WTC11 (cell line): ENCODE data around the gene IQGAP2.

Experiments used
- CTCF ChIP-seq: fragments of 200-600 bp; IDR thresholded peaks from 2 replicates; pipeline ENCODE4 v1.8.0; 2022; ENCODE audit warnings: antibody characterized with exemption
- ETV6 ChIP-seq: sonication (generic); formaldehyde crosslinking; IDR thresholded peaks from 2 replicates; pipeline ENCODE4 v1.8.1; 2022; ENCODE audit warnings: mild to moderate bottlenecking, missing genetic modification reagents
- FOXP1 ChIP-seq: sonication (generic); formaldehyde crosslinking; IDR thresholded peaks from 2 replicates; pipeline ENCODE4 v1.8.0; 2022; ENCODE audit warnings: missing genetic modification reagents, mild to moderate bottlenecking, moderate library complexity, borderline replicate concordance
- GABPB1 ChIP-seq: sonication (generic); formaldehyde crosslinking; IDR thresholded peaks from 2 replicates; pipeline ENCODE4 v1.8.1; 2023; ENCODE audit warnings: mild to moderate bottlenecking, missing genetic modification reagents
- JUN ChIP-seq: sonication (generic); formaldehyde crosslinking; IDR thresholded peaks from 2 replicates; pipeline ENCODE4 v1.8.0; 2023; ENCODE audit warnings: mild to moderate bottlenecking, missing genetic modification reagents
- MAX ChIP-seq: sonication (generic); formaldehyde crosslinking; IDR thresholded peaks from 2 replicates; pipeline ENCODE4 v1.8.0; 2022; ENCODE audit warnings: mild to moderate bottlenecking, missing genetic modification reagents
- SMAD3 ChIP-seq: sonication (generic); formaldehyde crosslinking; IDR thresholded peaks from 2 replicates; pipeline ENCODE4 v1.8.0; 2022; ENCODE audit warnings: missing genetic modification reagents, mild to moderate bottlenecking, borderline replicate concordance
- ZNF396 ChIP-seq: fragments of 250-450 bp; sonication (Bioruptor Pico); IDR thresholded peaks from 2 replicates; pipeline ENCODE4 v1.8.0; 2021; ENCODE audit warnings: mild to moderate bottlenecking, moderate library complexity, borderline replicate concordance
- ZSCAN18 ChIP-seq: fragments of 250-450 bp; sonication (Bioruptor Pico); IDR thresholded peaks from 2 replicates; pipeline ENCODE4 v2.1.2; 2022; ENCODE audit warnings: mild to moderate bottlenecking, moderate library complexity

GRCh38 chr5:76494201-76494600 is 91.1 kb downstream of the IQGAP2 start:
- no peak for TF ChIP-seq CTCF
- no peak for TF ChIP-seq JUN
- TF ChIP-seq SMAD3 = no peak
- TF ChIP-seq GABPB1 (CRISPR knock-in tag) = no peak
- TF ChIP-seq MAX (CRISPR knock-in tag) = no peak
- TF ChIP-seq ETV6 (CRISPR knock-in tag) = no peak
- TF ChIP-seq FOXP1 = no peak
- TF ChIP-seq ZSCAN18 (CRISPR knock-in tag) = no peak
- no peak for TF ChIP-seq ZNF396 (CRISPR knock-in tag)
